Measurements from ENCODE around the gene GDF10.

Gene GDF10

DNA sequence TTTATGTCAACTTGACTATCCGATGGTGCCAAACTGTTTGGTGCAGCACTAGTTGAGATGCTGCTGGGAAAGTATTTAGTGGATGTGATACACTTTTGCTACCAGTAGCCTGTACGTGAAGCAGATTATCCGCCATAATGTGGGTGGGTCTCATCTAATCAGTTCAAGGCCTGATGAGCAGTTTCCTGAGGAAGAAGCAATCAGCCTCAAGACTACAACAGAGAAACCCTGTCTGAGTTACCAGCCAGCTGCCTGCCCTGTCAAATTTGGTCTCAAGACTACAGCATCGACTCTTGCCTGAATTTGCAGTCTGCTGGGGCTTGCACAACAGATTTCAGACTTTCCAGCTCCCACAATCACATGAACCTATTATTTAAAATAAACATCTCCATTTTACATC lies 37.3 kb downstream of the GDF10 start:
- no peak for DNase-seq

DNA sequence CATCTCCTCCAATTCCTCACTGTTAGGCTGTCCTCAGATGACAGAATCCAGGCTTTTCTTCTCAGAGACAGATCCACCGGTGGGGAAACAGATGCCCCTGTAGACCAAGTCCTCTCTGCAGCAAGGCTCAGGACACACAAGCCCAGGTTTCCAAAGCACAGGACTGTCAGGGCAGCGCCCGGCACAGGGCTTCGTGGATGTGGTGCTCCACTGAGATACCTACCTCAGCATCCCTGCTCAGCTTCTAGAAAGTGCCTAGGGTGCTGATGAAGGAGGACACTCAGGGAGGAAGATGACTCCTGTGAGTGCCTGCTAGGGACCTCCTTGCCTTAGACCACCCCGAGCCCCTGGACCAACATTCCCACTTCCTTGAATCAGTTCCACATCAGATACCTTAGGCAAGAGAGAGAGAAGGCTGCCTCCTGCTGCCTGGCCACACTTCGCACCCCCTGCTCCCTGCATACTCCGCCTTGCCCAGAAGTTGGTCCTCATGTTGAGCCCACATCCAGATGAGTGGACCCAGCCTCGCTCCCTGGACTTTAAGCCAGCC lies 39.3 kb downstream of the GDF10 start:
- no peak for DNase-seq

DNA sequence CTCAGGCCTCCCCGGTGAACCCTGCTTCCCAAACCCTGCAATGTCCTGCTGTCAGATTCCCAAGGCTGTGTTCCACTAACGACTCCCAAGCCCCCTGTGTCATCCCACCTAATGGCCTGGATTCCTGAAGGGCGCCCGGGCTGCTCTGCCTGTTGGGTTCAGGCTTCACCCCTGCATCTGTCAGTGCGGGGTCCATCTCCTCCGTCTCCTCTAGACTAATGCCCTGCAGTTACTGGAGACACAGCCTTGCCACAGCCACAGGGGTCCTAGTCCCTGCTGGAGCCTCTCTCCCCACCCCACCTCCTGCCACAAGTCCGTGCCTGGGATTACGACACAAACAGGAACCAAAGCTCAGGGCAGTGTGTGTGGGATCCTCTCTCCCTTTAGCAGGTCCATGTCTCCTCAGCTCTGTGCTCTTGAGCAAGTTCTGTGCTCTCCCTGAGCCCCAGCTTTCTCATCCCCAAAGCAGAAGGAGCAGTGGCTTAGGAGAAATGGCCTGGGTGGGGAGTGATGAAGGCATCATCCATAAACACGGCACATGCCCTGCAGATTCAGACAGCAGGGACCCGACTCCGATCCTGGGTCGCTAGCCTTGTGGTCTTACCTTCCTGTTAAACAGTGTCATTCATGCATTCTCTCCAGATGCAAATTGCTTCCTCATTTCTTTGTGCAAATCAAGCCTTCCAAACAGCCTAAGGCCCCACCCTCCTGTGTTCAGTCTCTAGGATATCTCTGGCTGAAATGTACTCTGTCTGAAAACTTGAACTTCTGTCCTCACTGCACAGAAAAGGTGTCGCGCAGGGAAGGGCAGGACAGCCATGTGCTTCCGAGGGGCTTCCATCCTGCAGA lies 40.0 kb downstream of the GDF10 start:
- no peak for DNase-seq

DNA sequence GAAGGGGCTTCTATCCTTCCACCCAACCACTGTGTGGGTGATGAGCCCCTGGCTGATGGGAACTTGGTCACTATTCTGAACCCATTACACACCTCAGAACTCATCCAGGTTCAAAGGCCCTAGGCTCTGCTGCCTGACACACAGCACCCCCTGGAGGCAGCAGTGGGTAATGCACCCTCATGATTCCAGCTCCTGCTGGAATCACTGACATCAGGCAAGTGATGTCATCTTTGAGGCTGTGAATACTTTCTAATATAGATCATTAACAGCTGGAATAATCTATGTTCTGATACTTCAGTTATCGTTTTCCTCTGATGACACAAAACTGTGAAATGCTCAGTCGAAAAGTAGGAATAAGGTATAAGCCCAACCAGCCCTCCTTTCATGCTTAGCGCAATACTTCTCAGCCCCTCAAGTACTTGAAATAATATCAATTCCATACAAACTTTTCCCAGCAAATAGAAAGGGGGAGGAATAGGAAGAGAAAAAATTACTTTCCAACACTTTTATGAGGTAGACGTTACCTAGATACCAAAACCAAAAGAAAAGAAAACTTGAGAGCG lies 40.7 kb downstream of the GDF10 start:
- DNase-seq: no peak

DNA sequence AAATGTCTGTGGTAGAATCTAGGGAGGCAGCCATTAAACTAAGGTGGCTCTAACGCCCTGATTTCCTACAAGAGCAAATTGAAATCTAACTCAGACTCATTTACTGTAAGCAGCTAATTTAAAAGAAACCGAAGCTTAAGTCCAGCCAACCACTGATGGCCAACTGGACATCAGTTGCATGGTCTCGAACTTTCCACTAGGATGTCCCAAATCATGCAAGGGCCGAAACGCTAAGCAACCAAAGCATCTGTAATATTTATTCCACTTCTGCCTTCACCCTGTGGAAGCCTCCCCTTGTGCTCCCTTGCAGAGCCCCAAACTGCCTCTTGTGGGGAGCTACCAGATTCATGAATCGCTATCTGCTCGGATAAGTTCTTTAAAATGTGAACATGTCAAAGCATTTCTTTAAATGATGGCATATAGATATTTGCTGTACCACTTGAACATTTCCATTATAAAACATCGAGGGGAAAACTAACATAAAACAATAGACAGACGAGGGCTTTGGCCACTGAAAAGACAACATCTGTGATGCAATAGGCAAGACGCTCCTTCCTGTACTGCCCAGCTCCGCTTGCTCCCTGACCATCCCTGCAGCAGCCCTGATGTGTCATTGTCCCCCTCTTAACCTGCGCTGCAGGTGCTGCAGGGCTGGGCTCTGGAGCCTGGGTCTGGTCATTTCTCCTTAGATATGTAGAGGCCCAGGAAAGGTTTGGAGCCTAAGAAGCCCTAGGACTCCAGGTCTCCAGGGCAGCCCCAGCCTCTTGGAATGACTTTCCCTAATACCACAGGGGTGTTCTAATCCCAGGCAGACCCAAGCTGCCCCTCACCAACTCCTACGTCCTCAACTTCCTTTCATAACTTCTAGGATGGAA lies 45.2 kb downstream of the GDF10 start:
- DNase-seq: no peak

DNA sequence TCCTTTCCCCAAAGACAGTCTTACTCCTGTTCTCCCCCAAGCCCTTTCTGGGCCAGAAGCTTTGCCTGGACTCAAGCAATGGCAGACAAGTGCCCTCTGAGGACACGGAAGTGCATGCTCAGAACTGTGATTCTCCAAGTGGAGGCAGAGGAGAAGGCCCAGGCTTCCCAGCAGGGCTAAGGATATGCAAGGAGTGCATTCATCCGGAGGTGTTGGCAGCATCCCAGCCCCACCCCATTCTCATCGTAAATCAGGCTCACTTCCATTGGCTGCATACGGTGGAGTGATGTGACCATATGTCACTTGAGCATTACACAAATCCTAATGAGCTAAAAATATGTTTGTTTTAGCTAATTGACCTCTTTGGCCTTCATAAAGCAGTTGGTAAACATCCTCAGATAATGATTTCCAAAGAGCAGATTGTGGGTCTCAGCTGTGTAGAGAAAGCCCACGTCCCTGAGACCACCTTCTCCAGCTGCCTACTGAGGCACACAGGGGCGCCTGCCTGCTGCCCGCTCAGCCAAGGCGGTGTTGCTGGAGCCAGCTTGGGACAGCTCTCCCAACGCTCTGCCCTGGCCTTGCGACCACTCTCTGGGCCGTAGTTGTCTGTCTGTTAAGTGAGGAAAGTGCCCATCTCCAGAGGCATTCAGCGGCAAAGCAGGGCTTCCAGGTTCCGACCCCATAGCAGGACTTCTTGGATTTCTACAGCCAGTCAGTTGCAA lies 46.7 kb downstream of the GDF10 start:
- DNase-seq: no peak

DNA sequence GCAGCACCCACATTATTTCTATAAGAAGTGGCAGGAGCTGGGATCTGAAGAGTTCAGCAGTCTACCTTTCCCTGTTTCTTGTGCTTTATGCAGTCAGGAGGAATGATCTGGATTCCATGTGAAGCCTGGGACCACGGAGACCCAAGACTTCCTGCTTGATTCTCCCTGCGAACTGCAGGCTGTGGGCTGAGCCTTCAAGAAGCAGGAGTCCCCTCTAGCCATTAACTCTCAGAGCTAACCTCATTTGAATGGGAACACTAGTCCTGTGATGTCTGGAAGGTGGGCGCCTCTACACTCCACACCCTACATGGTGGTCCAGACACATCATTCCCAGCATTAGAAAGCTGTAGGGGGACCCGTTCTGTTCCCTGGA lies 47.3 kb downstream of the GDF10 start:
- DNase-seq: no peak

DNA sequence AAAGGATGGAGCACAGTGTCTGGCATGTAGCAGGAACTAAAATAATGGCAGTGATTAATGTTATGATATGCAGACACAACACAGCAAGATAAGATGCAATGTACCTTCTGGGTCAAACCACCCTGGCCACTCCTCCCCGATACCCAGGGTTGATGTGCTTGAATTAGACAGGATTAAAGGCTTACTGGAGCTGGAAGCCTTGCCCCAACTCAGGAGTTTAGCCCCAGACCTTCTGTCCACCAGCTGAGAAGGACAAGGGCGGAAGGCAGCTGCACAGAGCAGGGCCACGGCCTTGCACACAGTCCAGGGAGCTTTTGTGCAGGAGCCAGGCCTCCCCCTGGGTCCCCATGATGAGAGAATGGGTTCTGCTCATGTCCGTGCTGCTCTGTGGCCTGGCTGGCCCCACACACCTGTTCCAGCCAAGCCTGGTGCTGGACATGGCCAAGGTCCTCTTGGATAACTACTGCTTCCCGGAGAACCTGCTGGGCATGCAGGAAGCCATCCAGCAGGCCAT lies 48.2 kb downstream of the GDF10 start, which contains the start of gene RBP3:
RBP3 (plus strand) TSS at position 226 of the 514 bp plus-strand sequence; CDS start at position 348, 122 bp downstream.
- no peak for DNase-seq

DNA sequence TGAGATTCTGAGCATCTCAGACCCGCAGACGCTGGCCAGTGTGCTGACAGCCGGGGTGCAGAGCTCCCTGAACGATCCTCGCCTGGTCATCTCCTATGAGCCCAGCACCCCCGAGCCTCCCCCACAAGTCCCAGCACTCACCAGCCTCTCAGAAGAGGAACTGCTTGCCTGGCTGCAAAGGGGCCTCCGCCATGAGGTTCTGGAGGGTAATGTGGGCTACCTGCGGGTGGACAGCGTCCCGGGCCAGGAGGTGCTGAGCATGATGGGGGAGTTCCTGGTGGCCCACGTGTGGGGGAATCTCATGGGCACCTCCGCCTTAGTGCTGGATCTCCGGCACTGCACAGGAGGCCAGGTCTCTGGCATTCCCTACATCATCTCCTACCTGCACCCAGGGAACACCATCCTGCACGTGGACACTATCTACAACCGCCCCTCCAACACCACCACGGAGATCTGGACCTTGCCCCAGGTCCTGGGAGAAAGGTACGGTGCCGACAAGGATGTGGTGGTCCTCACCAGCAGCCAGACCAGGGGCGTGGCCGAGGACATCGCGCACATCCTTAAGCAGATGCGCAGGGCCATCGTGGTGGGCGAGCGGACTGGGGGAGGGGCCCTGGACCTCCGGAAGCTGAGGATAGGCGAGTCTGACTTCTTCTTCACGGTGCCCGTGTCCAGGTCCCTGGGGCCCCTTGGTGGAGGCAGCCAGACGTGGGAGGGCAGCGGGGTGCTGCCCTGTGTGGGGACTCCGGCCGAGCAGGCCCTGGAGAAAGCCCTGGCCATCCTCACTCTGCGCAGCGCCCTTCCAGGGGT lies 48.9 kb downstream of the GDF10 start:
- DNase-seq: no peak

DNA sequence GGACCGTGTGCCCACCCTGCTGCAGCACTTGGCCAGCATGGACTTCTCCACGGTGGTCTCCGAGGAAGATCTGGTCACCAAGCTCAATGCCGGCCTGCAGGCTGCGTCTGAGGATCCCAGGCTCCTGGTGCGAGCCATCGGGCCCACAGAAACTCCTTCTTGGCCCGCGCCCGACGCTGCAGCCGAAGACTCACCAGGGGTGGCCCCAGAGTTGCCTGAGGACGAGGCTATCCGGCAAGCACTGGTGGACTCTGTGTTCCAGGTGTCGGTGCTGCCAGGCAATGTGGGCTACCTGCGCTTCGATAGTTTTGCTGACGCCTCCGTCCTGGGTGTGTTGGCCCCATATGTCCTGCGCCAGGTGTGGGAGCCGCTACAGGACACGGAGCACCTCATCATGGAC lies 49.5 kb downstream of the GDF10 start:
- no peak for DNase-seq

DNA sequence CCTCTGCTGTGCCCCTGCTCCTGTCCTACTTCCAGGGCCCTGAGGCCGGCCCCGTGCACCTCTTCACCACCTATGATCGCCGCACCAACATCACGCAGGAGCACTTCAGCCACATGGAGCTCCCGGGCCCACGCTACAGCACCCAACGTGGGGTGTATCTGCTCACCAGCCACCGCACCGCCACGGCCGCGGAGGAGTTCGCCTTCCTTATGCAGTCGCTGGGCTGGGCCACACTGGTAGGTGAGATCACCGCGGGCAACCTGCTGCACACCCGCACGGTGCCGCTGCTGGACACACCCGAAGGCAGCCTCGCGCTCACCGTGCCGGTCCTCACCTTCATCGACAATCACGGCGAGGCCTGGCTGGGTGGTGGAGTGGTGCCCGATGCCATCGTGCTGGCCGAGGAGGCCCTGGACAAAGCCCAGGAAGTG lies 50.0 kb downstream of the GDF10 start:
- DNase-seq: no peak

DNA sequence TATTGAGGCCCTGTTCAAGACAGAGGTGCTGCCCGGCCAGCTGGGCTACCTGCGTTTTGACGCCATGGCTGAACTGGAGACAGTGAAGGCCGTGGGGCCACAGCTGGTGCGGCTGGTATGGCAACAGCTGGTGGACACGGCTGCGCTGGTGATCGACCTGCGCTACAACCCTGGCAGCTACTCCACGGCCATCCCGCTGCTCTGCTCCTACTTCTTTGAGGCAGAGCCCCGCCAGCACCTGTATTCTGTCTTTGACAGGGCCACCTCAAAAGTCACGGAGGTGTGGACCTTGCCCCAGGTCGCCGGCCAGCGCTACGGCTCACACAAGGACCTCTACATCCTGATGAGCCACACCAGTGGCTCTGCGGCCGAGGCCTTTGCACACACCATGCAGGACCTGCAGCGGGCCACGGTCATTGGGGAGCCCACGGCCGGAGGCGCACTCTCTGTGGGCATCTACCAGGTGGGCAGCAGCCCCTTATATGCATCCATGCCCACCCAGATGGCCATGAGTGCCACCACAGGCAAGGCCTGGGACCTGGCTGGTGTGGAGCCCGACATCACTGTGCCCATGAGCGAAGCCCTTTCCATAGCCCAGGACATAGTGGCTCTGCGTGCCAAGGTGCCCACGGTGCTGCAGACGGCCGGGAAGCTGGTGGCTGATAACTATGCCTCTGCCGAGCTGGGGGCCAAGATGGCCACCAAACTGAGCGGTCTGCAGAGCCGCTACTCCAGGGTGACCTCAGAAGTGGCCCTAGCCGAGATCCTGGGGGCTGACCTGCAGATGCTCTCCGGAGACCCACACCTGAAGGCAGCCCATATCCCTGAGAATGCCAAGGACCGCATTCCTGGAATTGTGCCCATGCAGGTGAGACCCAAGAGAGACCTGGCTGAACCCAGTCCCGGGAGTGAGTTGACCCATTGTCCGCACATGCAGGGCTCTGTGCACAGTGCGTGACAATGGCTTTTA lies 51.0 kb downstream of the GDF10 start:
- DNase-seq: no peak

DNA sequence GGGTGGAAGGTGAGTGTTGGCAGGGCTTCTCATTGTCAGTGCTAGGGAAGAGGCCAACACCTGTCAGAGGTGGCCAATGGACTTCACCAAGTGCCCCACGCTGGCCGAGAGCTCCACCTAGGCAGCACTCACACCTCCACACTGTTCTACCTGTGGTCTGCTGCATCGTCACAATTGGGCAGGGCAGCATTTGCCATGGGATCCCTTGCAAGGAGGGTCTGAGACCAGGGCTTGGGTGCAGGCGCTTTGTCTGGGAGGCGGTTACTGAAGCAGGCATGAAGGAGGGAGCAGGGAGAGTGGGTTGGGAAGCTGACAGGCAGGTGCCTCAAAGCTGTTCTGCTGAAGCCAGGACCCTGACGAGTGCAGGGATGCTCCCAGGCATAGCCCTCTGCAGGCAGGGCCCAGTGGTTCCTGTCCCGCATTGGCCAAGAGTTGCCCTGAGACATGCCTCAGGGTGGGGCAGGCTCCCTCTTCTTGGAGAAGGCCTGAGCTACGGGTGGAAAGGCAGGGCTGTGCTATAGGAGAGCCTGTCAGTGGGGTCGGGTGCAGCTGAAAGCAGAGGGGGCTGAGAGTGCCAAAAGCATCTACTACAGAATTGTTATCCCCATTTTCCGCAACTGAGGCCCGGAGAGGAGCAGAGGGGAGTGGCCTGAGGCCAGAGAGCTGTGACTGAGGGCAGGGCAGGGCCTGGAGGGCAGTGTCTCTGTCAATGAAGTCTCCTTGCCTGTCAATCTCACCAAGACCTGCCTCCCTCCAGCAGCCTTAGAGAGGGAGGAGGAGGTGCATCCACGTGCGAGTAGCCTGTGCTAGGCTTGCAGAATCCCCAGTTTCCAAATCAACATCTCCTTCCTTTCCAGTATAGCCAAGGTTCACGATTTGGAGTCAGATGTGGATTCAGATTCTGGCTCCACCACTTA lies 52.2 kb downstream of the GDF10 start:
- DNase-seq: no peak

DNA sequence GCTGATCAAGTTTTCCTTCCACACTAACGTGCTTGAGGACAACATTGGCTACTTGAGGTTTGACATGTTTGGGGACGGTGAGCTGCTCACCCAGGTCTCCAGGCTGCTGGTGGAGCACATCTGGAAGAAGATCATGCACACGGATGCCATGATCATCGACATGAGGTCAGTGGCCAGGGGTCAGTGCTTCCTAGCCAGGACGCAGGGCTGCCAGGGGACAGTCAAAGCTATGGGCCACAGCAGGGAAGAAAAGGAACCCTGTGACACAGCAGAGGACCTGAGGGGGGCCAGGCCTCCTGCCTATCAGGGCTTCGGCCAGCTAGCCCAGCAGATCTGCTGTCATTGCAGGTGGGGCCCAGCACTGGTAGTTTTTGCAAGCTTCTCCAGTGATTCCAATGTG lies 53.4 kb downstream of the GDF10 start:
- DNase-seq: no peak

DNA sequence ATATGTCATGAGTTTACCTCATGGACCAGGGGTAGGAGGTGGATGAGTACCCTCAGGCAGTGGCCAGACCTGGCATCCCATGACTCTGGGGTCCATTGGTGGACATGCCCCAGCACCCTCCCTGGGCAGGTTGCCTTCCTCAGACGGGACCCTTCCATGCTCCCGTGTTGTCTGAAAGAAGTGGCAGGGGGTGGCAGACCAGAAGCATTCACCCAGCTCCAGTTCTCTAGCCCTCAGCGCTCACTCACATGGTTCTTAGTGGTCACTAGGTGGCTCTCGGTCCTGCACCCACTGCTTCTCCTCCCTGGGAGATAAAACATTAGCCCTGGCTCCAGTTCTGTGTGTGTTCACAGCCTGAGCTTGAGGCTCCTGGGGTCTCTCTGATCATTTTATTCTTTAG lies 54.2 kb downstream of the GDF10 start:
- no peak for DNase-seq

DNA sequence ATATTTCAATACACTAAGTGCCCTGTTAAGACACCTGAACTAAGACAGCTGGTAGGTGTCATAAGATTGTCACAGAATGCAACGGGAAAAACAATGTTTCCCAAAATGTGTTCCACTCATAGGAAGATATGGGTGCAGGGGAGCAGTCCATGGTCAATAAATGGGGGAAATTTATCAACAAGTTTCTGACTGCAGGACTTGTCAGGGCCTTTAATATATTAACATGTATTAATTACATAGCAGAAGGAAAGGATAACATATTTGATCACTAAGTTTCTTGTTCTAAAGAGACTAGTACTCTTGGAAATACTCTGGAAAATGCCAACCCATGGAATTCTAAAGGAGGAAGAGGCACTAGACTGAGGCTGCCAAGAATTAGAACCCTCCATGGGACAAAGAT lies 54.9 kb downstream of the GDF10 start:
- no peak for DNase-seq

DNA sequence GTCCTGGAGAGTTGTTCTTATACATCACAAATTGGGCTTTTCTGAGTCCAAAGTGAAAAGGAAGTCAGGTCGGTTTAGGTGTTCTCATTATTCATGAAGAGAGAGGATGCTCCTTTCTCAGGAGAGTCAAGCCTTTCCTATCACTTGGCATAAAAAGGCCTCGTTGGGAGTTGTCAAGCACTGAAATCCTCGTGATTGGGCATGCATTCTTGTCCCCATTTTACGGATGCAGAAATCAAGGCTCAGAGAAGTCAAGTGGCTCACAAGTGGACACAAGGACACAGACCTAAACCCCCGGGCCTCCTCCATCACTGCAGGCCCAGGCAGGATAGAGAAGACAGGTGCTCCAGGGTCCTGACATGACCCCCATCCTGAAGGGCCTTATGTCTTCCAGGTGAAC lies 56.7 kb downstream of the GDF10 start:
- no peak for DNase-seq

DNA sequence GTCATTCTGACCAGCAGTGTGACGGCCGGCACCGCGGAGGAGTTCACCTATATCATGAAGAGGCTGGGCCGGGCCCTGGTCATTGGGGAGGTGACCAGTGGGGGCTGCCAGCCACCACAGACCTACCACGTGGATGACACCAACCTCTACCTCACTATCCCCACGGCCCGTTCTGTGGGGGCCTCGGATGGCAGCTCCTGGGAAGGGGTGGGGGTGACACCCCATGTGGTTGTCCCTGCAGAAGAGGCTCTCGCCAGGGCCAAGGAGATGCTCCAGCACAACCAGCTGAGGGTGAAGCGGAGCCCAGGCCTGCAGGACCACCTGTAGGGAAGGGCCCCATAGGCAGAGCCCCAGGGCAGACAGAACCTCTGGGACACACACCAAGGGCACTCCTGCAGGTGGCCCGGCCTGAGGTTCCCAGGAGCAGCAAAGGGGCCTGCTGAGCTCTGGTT lies 57.2 kb downstream of the GDF10 start:
- DNase-seq: no peak

DNA sequence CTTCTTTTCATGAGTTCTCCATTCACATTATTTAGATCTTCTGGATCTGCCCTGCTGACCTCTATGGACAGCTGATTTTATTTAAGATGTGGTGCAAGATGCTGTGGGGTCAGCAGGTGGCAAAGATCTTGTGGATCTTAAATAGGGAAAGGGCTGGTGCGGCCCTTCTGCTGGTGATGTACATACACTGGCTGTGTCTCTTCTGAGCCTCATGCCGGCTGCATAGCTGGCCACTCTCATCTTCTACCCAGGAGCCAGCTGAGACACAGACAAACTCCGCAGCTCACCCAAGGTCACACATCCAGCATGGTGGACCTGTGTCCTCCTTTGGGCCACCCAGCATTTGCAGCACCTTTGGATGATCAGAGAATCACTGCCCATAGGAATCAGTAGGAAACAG lies 57.9 kb downstream of the GDF10 start:
- DNase-seq: no peak
